OCI-LY1 (cell line): ENCODE results near the gene CXCR6.

Experiments
- H2AFZ ChIP-seq: fragments of 200-600 bp; sonication (generic), shearing (Covaris generic); 2 replicates; pipeline ENCODE4 v1.6.0; 2014; ENCODE audit warnings: antibody characterized with exemption, mild to moderate bottlenecking, low read length
- H3F3A ChIP-seq: fragments of 200-600 bp; sonication (generic), shearing (Covaris generic); 2 replicates; pipeline ENCODE4 v1.6.0; 2014; ENCODE audit warnings: mild to moderate bottlenecking, antibody characterized with exemption, low read length, moderate library complexity; ENCODE audit not compliant: insufficient read depth
- H3K27ac ChIP-seq: fragments of 200-600 bp; sonication (generic); 2 replicates; pipeline ENCODE4 v1.5.1; 2014; ENCODE audit warnings: low read length, mixed run types, mild to moderate bottlenecking, low read depth; ENCODE audit not compliant: poor library complexity, severe bottlenecking
- H3K27me3 ChIP-seq: fragments of 200-600 bp; sonication (generic); 2 replicates; pipeline ENCODE4 v1.6.0; 2014; ENCODE audit warnings: antibody characterized with exemption, mild to moderate bottlenecking, low read length, moderate library complexity; ENCODE audit not compliant: insufficient read depth
- H3K36me3 ChIP-seq: fragments of 200-600 bp; sonication (generic); 2 replicates; pipeline ENCODE4 v1.6.1; 2014; ENCODE audit warnings: mild to moderate bottlenecking, antibody characterized with exemption, low read length, moderate library complexity, mixed read lengths; ENCODE audit not compliant: insufficient read depth
- H3K4me1 ChIP-seq: fragments of 200-600 bp; sonication (generic); 2 replicates; pipeline ENCODE4 v1.5.1; 2014; ENCODE audit warnings: mild to moderate bottlenecking, low read length, moderate library complexity; ENCODE audit not compliant: insufficient read depth, severe bottlenecking
- H3K4me2 ChIP-seq: fragments of 200-600 bp; sonication (generic), shearing (Covaris generic); 2 replicates; pipeline ENCODE4 v1.6.1; 2014; ENCODE audit warnings: low read length
- H3K4me3 ChIP-seq: fragments of 200-600 bp; sonication (generic); 2 replicates; pipeline ENCODE4 v1.5.1; 2014; ENCODE audit warnings: low read length, low read depth, mild to moderate bottlenecking, mixed read lengths; ENCODE audit not compliant: poor library complexity, severe bottlenecking
- H3K79me2 ChIP-seq: fragments of 200-600 bp; shearing (Covaris generic); 2 replicates; pipeline ENCODE4 v1.6.1; 2016; ENCODE audit warnings: mixed run types, low read length, mixed read lengths; ENCODE audit not compliant: insufficient read depth
- H3K9ac ChIP-seq: fragments of 200-600 bp; sonication (generic), shearing (Covaris generic); 2 replicates; pipeline ENCODE4 v1.6.1; 2014; ENCODE audit warnings: mild to moderate bottlenecking, low read length, mixed read lengths
- H3K9me2 ChIP-seq: fragments of 200-600 bp; sonication (generic), shearing (Covaris generic); 2 replicates; pipeline ENCODE4 v1.6.1; 2014; ENCODE audit warnings: low read depth, mild to moderate bottlenecking, low read length, mixed read lengths
- H3K9me3 ChIP-seq: fragments of 200-600 bp; shearing (Covaris generic); 2 replicates; pipeline ENCODE4 v1.6.1; 2014; ENCODE audit warnings: low read length, mixed read lengths
- H4K20me1 ChIP-seq: fragments of 200-600 bp; sonication (generic), shearing (Covaris generic); 2 replicates; pipeline ENCODE4 v1.6.0; 2016; ENCODE audit warnings: mild to moderate bottlenecking, low read length; ENCODE audit not compliant: insufficient read depth
- EZH2 ChIP-seq: fragments of 200-600 bp; sonication (generic), shearing (Covaris generic); IDR thresholded peaks from 2 replicates; pipeline ENCODE4 v1.8.0; 2017; ENCODE audit warnings: borderline replicate concordance, mixed run types, mild to moderate bottlenecking, antibody characterized with exemption, low read length, moderate library complexity, mixed read lengths
- TF ChIP-seq, protein P1 (sequence below): fragments of 200-600 bp; sonication (generic), shearing (Covaris generic); IDR thresholded peaks from 2 replicates; pipeline ENCODE4 v1.5.1; 2017; ENCODE audit warnings: mild to moderate bottlenecking, antibody characterized with exemption, low read length, moderate library complexity, mixed read lengths

The CXCR6 gene

GRCh38 chr3:45958321-45958791, 15.1 kb downstream of the CXCR6 start:
- Histone ChIP-seq H3K27ac (no peak overlapping the region), H3K9me2 (no peaks in the 10 kb centered on the region), H3K36me3 (peaks cover 98% of the 10 kb centered on the region), H3K4me1 (no peaks in the 10 kb centered on the region), H3K9me3 (no peaks in the 10 kb centered on the region), H3K79me2 (no peaks in the 10 kb centered on the region), H3K27me3 (no peaks in the 10 kb centered on the region), H3K4me3 (no peak overlapping the region), H3F3A (no peaks in the 10 kb centered on the region), H4K20me1 (no peaks in the 10 kb centered on the region), H3K4me2 (no peak overlapping the region), H3K9ac (no peak overlapping the region), H2AFZ (no peak overlapping the region)
- TF ChIP-seq EZH2 = no peak
- TF ChIP-seq, protein P1, sequence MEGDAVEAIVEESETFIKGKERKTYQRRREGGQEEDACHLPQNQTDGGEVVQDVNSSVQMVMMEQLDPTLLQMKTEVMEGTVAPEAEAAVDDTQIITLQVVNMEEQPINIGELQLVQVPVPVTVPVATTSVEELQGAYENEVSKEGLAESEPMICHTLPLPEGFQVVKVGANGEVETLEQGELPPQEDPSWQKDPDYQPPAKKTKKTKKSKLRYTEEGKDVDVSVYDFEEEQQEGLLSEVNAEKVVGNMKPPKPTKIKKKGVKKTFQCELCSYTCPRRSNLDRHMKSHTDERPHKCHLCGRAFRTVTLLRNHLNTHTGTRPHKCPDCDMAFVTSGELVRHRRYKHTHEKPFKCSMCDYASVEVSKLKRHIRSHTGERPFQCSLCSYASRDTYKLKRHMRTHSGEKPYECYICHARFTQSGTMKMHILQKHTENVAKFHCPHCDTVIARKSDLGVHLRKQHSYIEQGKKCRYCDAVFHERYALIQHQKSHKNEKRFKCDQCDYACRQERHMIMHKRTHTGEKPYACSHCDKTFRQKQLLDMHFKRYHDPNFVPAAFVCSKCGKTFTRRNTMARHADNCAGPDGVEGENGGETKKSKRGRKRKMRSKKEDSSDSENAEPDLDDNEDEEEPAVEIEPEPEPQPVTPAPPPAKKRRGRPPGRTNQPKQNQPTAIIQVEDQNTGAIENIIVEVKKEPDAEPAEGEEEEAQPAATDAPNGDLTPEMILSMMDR = no peak

GRCh38 chr3:45959201-45959600, 15.9 kb downstream of the CXCR6 start:
- H3K4me2 ChIP-seq = no peak overlapping the region
- no peak for TF ChIP-seq EZH2
- TF ChIP-seq, protein P1 = no peak
- no peaks in the 10 kb centered on the region for H3K27me3 ChIP-seq
- no peak overlapping the region for H3K9ac ChIP-seq
- H3K36me3 ChIP-seq = peaks cover 98% of the 10 kb centered on the region
- H3K4me1 ChIP-seq = no peaks in the 10 kb centered on the region
- H2AFZ ChIP-seq = no peak overlapping the region
- no peak overlapping the region for H3K4me3 ChIP-seq
- H4K20me1 ChIP-seq = no peaks in the 10 kb centered on the region
- H3K9me3 ChIP-seq = no peaks in the 10 kb centered on the region
- H3K9me2 ChIP-seq = no peaks in the 10 kb centered on the region
- H3F3A ChIP-seq = no peaks in the 10 kb centered on the region
- no peaks in the 10 kb centered on the region for H3K79me2 ChIP-seq
- H3K27ac ChIP-seq = no peak overlapping the region

GRCh38 chr3:45960289-45960688, 17.0 kb downstream of the CXCR6 start:
- H3K79me2 ChIP-seq = no peaks in the 10 kb centered on the region
- TF ChIP-seq, protein P1 = no peak
- no peak for TF ChIP-seq EZH2
- H3K4me1 ChIP-seq = no peaks in the 10 kb centered on the region
- H3F3A ChIP-seq = no peaks in the 10 kb centered on the region
- no peak overlapping the region for H3K4me2 ChIP-seq
- H2AFZ ChIP-seq = no peak overlapping the region
- no peaks in the 10 kb centered on the region for H3K27me3 ChIP-seq
- H3K9me3 ChIP-seq = no peaks in the 10 kb centered on the region
- H3K36me3 ChIP-seq = peaks cover 97% of the 10 kb centered on the region
- no peaks in the 10 kb centered on the region for H4K20me1 ChIP-seq
- H3K9ac ChIP-seq = no peak overlapping the region
- H3K4me3 ChIP-seq = no peak overlapping the region
- no peaks in the 10 kb centered on the region for H3K9me2 ChIP-seq
- H3K27ac ChIP-seq = no peak overlapping the region
